Caki2 (cell line): Measurements from ENCODE around the gene LMBR1. TPM values are rescaled to one million over a fixed set of nuclear protein-coding genes. Genes with fewer than 3 reads are reported as not detected.
"Not testable (repeated sequence)": the region's sequence is repeated elsewhere in the genome, so short reads cannot be mapped to it uniquely, and the experiment has no call there.

Experiments
- DNase-seq: peaks from one replicate; pipeline ENCODE4 v3.0.0-alpha.2; 2015; ENCODE audit warnings: low read depth
- in situ Hi-C: cut with HindIII; loops from 2 replicates; pipeline ENCODE4 v1.10.0; 2016; ENCODE audit warnings: low sequenced_read_pairs, low pct_unique_long_range_greater_than_20kb, mixed read lengths
- total RNA-seq: library from RNA; depleted of rRNA; stranded (reverse); fragments of >200 nt; shearing (Covaris generic); gene quantifications from 2 replicates; pipeline ENCODE4 v1.2.3, GENCODE V29; 2014; ENCODE audit warnings: low replicate concordance

LMBR1 gene
- total RNA-seq, 1 experiment from 2014 or later = 78.3 TPM

GRCh38 chr7:156865493-156865892 lies 27.5 kb downstream of the LMBR1 start:
- DNase-seq = no peak
- in situ Hi-C loops = no loop called here

DNA sequence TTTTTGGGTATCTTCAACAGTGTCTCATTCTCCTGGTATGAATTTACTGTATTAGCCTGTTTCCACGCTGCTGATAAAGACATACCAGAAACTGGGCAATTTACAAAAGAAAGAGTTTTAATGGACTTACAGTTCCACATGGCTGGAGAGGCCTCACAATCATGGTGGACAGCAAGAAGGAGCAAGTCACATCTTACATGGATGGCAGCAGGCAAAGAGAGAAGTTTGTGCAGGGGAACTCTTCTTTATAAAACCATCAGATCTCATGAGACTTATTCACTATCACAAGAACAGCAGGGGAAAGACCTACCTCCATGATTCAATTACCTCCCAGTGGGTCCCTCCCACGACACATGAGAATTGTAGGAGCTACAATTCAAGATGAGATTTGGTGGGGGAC lies 31.0 kb downstream of the LMBR1 start:
- DNase-seq, in situ Hi-C loops: not testable (repeated sequence)

GRCh38 chr7:156861212-156861611 lies 31.8 kb downstream of the LMBR1 start:
- no peak for DNase-seq
- in situ Hi-C loops = no loop called here

- in situ Hi-C loops, DNase-seq: not testable (repeated sequence)
Measured at GRCh38 chr7:156860099-156860498, 32.9 kb downstream of the LMBR1 start.

DNA sequence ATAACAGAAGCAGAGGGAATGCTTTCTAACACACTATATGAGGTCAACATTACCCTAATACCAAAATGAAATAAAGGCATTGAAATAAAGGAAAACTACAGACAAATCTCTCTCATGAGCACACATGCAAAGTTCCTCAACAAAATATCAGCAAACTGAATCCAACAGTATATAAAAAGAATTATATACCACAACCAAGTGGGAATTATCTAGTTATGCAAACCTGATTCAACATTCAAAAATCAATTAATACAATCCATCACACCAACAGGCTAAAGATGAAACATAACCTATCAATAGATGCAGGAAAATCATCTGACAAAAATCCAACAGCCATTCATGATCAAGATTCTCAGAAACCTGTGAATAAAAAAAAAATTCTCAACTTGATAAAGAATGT lies 34.5 kb downstream of the LMBR1 start:
- in situ Hi-C loops = no loop called here
- DNase-seq = no peak

GRCh38 chr7:156857757-156858156 lies 35.2 kb downstream of the LMBR1 start:
- in situ Hi-C loops = no loop called here

DNA sequence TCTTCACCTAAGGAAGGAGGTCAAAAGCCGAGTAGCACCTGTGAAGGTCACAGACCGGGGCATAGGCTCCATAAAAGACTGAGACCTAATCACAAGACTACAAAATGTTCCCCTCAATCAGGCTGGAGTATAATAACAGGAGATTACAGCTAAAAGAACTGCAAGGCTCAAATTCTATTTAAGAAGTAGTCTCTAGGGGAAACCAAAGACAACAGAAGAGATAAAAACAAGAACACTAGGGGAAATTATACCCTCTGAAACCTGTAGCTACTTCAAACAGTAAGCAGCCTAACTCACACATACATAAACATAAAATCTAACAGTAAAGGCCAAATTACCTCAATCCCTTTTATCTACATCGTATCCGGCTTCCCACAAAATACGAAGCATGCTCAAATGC lies 38.3 kb downstream of the LMBR1 start:
- no peak for DNase-seq
- in situ Hi-C loops = no loop called here

More at GRCh38 chr7:156857757-156858156, 35.2 kb downstream of the LMBR1 start:
- no peak for DNase-seq

DNA sequence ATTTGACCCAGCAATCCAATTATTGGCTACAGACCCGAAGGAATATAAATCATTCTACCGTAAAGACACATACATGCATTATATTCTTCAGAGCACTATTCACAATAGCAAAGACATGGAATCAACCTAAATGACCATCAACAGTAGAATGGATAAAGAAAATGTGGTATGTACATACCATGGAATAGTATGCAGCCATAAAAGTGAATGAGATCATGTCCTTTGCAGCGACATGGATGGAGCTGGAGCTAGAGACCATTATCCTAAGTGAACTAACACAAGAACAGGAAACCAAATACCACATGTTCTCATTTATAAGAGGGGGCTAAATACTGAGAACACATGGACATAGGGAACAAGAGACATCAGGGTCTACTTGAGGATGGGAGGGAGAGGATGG lies 44.0 kb downstream of the LMBR1 start:
- no peak for DNase-seq
- in situ Hi-C loops = no loop called here

DNA sequence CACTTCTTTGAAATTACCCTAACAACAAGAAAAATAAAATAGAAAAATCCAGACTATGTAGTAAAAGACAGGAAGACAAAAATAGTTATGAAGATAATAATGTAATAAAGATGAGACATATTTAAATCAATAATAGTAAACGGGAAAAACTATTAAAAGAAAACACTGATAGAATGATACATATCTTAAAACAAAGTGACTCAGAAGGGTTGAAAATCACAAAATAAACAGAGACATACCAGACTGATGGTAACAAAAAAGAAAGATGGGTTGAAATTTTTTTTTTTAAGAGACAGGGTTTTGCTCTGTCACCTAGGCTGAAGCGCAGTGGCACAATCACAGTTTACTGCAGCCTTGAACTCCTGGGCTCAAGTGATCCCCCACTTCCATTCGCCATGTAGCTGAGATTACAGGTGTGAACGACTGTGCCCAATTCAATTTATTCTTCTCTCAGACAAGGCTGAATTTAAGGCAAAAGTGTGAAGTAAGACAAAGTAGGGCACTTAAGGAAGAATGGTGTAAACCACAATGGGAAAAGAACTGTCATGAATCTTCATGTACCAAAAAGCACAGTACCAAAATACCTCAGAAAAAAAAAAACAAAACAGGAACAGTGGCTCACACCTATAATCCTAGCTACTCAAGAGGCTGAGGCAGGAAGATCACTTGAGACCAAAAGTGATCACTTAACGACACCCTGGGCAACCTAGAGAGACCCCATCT lies 47.4 kb downstream of the LMBR1 start:
- no peak for DNase-seq
- in situ Hi-C loops = no loop called here

DNA sequence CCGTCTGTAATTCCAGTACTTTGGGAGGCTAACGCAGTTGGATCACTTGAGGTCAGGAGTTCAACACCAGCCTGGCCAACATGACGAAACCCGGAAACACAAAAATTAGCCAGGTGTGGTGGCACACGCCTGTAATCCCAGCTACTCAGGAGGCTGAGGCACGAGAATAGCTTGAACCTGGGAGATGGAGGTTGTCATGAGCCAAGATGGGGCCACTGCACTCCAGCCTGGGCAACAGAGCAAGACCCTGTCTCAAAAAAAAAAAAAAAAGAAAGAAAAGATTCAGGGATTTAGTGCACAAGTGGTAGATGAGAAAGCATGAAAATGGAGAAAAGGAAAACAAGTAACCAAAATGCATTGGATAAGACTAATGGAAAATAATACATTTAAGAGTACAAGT lies 49.4 kb downstream of the LMBR1 start:
- DNase-seq, in situ Hi-C loops: not testable (repeated sequence)

DNA sequence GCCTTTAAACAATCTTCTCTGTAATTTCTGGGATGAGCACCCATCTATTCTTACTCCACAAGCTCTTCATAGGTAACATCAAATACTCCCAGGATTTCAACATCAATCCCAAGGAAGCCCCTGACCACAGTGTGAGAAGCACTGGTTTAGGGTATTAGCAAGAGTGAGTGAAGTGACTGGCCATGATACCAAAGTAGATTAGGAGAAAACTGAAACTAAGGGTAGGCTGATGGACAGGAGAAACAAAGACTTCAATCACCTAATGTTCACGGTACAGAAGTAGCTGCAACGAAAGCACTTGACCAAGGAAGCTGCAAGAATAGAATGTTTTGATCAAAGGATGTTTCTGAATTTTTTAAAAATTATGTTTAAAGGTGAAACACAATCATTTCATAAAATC lies 49.8 kb downstream of the LMBR1 start:
- DNase-seq = no peak
- in situ Hi-C loops = no loop called here

- in situ Hi-C loops = no loop called here
- DNase-seq = no peak
Measured at GRCh38 chr7:156842740-156843140, 50.2 kb downstream of the LMBR1 start.

DNA sequence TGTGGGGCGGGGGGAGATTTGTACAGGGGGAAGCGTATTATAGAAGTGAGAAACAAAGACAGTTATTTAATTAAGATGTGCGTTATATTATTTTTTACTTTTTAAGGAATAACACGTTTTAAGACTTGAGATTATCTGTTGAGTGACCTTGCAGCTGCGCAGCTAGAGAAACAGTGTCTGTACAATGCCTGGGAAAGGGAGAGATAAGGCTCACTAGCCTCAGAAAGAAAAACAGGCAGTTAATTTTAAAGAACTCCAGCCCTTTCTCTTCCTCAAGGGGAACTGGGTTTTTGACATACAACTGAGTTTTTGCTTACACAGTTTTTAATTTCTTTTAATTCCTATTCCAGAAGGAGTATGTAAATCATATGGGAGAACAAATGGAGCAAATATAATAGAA lies 50.7 kb downstream of the LMBR1 start:
- in situ Hi-C loops = no loop called here
- no peak for DNase-seq

GRCh38 chr7:156841497-156841896 lies 51.5 kb downstream of the LMBR1 start:
- DNase-seq = no peak
- in situ Hi-C loops = no loop called here

- DNase-seq = no peak
- in situ Hi-C loops = no loop called here
Measured at GRCh38 chr7:156840134-156840533, 52.8 kb downstream of the LMBR1 start.

DNA sequence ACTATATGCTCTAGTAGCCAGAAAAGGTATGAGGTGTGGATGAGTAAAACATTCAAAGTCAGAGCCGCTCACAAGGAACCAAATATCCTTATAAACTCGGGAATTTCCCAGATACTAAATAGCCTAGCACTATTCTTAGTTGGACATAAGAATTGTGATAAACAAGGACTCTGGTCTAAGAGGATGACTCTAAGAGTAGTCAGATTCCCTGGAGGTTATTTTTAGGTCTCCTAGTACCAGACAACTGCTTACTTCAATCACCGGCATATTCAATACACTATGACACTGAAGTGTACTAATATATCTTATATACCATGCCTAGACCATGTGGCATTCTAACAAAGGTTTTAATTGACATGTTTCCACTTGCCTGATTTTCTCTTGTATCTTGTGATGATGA lies 56.5 kb downstream of the LMBR1 start:
- in situ Hi-C loops = no loop called here
- DNase-seq = peak; percentile 25

GRCh38 chr7:156834462-156834861 lies 58.5 kb downstream of the LMBR1 start:
- DNase-seq = no peak
- in situ Hi-C loops = no loop called here

GRCh38 chr7:156833312-156833711 lies 59.7 kb downstream of the LMBR1 start:
- in situ Hi-C loops = no loop called here
- no peak for DNase-seq

DNA sequence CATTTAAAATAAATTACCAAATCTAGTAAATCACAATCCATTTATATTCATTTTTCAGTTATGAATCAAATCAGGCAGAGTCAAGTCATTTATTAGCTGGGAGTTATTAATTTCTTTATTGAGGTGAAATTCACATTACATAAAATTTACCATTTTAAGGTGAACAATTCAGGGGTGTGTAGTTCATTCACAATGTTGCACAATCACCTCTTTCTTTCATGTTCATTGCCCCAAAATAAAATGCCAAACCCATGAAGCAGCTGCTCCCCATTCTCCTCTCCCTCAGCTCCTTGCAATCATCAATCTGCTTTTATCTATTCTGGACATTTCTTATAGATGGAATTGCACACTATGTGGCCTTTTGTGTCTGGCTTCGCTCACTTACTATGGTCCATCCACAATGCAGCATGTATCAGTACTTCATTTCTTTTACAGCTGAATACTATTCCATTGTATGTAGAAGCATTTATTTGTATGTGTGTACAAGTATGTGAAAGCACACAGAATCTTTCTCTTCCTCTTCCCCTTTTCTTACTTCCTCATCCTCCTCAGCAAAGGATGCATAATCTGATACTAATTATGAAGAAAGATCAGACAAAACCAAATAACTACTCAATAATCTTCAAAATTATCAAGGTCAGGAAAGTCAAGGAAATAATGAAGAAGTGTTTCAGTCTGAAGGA lies 60.6 kb downstream of the LMBR1 start:
- no peak for DNase-seq
- in situ Hi-C loops = no loop called here
